GM19455 (cell line): ENCODE measurements around the gene JPH2.
"Not testable (repeated sequence)": the region's sequence is repeated elsewhere in the genome, so short reads cannot be mapped to it uniquely, and the experiment has no call there.

Experiments used
- ATAC-seq: cut with Tn5 transposase; IDR thresholded peaks from one replicate; pipeline ENCODE4 v1.9.1; 2021; ENCODE audit not compliant: unreplicated experiment

Gene JPH2

GRCh38 chr20:44212792-44213191 is 25.8 kb upstream of the JPH2 start:
- ATAC-seq, result no peak

DNA sequence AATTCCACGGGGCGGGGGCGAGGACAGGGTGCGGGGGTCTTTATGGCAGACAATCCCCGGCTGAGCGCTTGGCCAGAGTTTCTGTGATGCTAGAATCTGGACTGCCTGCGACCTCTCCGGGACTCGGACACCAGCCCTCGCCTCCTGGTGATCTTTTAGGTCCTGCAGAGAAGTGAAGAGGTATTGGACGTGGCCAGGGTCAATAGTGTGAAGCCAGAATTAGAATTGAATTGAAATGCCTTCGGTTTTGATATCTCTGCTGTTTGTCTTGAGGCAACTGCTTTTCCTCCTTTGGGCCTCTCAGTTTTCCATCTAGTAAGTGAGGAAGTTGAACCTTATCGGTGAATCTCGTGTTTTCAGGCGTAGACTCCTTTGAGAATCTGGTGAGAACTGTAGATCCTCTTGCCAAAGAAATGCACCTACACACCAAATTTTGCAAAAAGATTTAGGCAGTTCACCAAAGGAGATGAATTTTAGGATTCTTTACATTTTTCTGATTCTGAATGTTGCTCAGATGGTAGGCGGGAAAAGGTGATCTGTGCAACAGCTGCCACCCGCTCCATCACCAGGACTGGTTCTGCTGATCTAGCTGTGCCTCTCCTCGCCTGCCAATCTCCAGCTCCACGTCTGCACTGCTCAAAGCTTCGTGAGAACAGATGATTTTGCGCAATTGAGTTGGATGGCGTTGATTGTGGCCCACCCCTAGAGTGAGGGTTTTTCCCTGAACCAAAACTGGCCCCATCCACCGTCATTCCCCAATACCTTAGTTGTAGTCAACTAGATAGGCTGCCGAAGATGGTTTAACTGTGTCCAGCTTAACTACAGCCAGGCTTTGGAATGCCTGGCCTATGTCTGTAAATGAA is 24.4 kb upstream of the JPH2 start:
- ATAC-seq, result peak; percentile 14

GRCh38 chr20:44210406-44211176 is 23.6 kb upstream of the JPH2 start, which contains the start of gene OSER1:
Gene OSER1, minus strand, starts transcription at chr20:44210771. Its CDS starts 3,814 bp downstream, at chr20:44206957.
- ATAC-seq, result peak; percentile 81

DNA sequence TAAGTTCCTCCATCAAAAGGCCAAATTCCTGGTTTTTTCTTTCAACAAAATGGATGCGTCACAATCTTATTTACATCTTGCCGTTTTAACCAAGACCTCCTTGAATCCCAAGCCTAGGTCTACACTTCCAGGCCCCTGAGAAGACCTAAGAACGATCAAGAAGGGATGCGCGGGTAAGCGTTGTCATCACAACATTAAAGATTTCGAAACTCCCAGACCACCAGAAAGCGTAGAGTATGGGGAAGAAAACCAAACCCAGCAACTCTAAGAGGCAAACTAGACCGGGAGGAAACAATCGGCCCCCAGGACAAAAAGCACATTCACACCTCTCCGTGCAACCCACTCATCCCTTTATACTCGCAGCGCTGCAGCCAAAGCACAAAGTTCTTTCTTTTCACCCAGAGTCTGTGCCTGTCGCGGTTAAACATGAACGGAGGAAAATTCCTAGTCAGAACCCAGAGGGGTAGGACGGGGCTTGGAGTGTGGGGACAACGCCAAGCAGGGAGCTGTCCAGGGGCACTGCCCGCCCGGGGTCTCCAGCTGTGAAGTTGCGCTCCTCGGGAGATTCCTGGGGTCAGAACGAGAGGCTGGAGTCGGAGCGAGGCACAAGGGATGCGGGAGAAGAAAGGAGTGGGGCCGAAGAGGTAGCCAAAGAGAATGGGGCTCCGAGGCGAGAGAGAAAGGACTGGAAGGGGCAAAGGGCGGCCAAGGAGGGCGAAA is 22.9 kb upstream of the JPH2 start:
- no peak for ATAC-seq

GRCh38 chr20:44208770-44209169 is 21.8 kb upstream of the JPH2 start:
- no peak for ATAC-seq

- ATAC-seq, result no peak
These were observed 21.2 kb upstream of the JPH2 start for GRCh38 chr20:44208165-44208564.

DNA sequence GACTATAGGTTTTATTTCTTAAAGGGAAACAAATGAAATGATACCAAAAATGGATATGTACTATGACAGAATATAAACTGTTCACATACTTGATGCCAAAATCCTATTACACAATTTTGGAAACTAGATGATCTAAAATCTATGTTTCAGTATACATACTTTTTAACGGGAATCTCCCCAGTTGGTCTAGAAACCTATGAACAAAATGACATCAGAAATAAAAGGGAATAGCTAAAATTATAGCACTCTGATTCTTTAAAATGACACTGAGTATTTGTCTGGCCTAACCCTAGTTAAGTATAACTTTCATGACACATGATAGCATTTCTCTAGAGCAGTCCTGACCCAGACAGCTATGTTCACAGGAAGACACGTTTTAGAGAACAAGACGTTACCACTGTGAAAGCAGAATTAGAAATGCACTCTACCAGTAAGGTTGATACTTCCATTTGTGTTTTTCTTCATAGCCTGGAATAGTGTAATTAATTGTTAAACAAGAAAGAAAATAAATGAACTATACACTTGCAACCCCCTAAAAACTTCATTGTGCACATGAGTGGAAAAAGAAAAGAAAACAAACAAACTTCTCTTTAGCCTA is 20.2 kb upstream of the JPH2 start:
- no peak for ATAC-seq

DNA sequence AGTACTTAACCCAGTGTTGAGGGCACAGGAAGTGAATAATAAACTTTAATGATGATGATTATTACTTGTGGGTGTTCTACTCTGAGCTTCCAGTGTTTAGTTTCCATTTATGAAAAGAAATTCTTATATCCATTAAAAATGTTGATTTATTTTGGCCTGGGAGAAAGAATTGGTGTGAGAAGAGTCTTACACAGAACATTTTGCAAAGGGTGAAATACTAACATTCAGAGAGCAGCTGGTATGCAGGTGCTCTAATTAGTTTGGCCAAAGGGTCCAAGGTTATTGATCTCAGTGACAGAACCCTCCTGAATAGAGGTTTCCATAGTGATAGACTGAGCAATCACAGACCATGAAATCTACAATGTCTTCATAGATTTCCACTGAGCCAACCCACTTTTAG is 19.1 kb upstream of the JPH2 start:
- ATAC-seq, result no peak

GRCh38 chr20:44204832-44205215 is 17.8 kb upstream of the JPH2 start:
- no peak for ATAC-seq

GRCh38 chr20:44204156-44204831 is 17.3 kb upstream of the JPH2 start:
- ATAC-seq, result no peak

GRCh38 chr20:44203161-44203560 is 16.2 kb upstream of the JPH2 start:
- no peak for ATAC-seq

GRCh38 chr20:44200983-44201382 is 14.0 kb upstream of the JPH2 start:
- ATAC-seq, result no peak

GRCh38 chr20:44200371-44200770 is 13.4 kb upstream of the JPH2 start:
- no peak for ATAC-seq

GRCh38 chr20:44199877-44200276 is 12.9 kb upstream of the JPH2 start:
- no peak for ATAC-seq

DNA sequence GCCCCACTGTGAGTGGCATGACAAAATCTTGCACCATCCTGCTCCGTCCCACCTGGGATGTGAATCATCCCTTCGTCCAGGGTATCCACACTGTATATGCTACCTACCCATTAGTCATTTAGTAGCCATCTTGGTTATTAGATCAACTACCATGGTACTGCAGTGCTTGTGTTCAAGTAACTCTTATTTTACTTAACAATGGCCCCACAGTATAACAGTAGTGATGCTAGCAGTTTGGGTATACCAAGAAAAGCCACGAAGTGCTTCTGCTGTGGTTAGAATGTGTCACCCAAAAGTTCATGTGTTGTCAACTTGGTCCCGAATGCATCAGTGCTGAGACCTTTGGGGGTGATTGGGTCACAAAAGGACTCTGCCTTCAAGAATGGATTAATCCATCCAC is 11.9 kb upstream of the JPH2 start:
- ATAC-seq, result no peak

- no peak for ATAC-seq
These were observed 9.3 kb upstream of the JPH2 start for GRCh38 chr20:44196271-44196670.

DNA sequence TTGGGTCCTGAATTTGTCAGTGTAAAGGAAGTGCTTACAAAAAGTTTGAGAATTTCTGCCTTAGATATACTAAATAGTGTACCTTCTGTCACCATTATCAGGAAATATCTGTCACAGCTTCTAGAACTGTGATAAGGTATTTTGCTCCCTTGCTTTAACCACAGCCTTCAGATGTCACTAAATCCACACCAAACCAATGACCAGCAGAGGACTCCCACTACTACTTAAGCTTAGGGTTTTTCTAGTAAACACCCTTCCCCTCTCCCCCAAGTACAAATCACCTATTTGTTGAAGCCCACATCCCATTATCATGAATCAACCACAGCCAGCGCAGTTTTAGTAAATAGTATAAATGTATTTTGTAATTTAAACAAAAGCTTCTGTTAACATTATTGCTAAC is 8.6 kb upstream of the JPH2 start:
- ATAC-seq, result no peak

DNA sequence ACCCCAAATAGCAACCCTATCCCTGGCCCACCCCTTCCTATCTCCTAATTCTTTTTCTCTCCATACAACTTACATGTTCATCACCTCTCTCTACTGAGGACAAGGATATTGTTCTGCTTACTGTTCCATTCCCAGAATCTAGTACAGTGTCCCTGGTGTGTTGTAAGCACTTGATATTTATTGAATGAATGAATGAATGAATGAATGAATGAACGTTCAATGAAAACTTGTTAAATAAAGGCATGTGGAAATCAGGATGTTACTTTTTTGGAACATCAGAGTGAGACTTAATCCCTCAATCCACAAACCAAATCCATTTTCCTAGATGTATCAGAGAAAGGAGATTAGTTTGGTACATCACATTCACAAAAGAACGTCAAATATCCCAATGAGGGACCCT is 6.8 kb upstream of the JPH2 start:
- ATAC-seq, result no peak

DNA sequence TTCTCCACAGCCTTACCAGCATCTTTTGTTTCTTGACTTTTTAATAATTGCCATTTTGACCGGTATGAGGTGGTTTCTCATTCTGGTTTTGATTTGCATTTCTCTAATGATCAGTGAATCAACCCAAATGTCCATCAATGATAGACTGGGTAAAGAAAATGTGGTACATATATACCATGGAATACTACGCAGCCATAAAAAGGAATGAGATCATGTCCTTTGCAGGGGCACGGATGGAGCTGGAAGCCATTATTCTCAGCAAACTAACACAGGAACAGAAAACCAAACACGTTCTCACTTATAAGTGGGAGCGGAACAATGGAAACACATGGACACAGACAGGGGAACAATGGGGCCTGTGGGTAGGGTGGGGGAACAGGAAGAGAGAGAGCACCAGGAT is 4.7 kb upstream of the JPH2 start:
- ATAC-seq, result not testable (repeated sequence)

DNA sequence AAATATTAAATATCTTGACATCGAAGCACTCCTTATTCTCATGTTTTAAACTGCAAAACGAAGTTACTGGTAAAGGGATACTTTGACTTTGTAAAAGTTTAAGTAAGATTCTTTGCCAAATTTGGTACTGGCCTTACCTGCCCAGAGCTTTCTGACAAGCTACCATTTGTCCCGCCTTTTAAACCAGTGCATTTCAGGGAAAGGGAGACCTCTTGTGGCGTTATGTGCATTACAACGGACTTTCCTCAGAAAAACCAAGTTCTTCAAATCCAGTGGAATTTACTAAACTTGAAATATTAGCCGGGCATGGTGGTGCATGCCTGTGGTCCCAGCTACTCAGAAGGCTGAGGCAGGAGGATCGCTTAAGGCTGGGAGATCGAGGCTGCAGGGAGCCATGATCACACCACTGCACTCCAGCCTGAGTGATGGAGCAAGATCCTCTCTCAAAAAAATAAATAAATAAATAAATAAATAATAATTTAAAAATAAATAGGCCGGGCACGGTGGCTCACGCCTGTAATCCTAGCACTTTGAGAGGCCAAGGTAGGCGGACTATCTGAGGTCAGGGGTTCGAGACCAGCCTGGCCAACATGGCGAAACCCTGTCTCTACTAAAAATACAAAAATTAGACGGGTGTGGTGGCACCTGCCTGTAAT is 3.3 kb upstream of the JPH2 start:
- not testable (repeated sequence) for ATAC-seq
